HG03439 (cell line): ENCODE data around the gene ERC2.

Source experiments
- ATAC-seq: cut with Tn5 transposase; IDR thresholded peaks from one replicate; pipeline ENCODE4 v1.9.1; 2021; ENCODE audit warnings: mild to moderate bottlenecking, moderate library complexity; ENCODE audit not compliant: unreplicated experiment

The ERC2 gene

DNA sequence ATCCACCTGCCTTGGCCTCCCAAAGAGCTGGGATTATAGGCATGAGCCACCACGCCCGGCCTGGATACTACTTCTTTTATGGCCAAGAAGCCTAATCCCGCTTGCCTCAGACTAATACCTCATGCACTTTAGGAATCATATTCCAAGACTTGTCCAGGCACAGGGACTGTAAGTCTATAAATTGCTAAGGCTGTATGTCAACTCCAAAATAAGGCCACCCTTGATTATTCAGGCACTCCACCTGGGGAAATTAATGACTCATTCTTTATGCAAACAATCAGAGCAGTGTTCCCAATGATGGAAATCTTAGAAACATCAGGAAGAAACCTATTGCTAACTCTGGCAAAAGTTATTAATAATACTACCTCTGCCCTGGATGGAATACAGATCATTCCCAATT, 98.4 kb downstream of the ERC2 start:
- no peak for ATAC-seq

DNA sequence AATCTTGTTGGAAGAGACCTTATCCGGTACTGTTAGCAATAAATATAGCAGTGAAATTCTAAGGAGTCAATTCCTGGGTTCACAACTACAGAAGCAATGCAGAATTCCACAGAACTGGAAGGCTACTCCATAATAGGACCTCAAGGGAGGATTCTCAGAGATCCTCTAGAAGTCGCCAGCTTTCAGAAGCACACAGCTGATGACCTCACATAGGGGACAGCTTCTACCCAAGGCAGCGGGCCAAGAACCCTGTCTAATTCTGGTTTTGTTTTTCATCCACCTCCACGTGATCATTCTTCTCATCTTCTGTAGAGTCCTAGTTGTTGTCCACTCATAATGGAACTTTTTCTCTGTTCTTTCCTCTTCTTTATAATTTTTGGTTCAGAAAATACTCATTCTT, 99.4 kb downstream of the ERC2 start:
- no peak for ATAC-seq

DNA sequence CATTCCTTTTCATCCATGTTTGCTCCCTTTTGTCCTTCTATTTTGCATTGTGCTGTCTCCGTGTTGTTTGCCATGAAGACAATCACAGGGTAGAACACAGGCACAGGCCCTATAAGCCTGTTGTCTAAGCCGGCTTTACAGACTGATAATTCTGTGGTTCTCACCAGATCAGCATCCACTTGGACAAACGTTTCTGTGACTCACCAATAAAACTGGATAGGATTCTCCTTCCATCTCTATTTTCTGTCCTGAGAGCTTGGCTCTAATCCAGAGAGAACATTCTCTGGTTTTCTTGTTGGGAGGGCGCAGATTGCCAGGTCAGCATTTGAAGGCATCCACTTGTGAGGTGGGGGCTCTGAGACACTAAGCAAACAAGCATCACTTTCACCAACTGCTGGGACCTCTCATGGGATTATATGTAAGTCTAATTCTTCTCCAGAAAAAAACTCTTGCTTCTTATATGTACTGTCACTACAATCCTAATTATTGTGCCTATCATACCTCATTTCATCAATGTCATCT, 101.6 kb downstream of the ERC2 start:
- ATAC-seq = no peak

DNA sequence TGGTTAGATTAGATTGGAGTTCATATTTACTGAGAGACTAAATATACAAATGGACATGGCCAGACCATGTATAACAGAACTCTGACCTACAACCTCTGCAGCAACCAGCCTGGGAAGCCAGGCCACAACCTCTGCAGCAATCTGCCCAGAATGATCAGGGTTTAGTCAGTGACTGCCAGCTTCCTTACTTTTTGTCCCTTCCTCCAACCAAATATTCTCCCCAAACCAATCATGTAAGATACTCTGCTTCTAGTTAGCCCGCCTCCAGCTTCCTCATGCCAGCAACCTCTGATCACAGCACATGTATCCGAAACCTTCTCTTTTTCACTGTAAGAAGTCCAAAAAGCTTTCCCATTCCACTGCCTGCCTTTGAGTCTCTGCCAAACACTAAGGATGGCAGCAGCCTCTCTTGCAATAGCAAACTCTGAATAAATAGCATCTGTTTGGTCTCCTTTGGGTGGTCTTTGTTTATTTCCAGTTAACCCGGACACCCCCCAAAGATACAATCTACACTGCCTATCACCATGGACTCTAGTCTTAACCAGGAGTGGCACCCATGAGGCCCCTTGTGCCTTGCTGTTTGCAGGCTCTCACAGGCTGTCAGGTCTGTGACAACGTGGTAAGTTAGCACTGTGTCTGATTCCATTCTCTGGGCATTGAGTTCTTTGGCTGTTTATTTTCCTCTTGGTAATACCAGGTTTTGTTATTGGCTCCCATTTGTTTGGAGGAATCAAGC, 102.2 kb downstream of the ERC2 start:
- no peak for ATAC-seq

DNA sequence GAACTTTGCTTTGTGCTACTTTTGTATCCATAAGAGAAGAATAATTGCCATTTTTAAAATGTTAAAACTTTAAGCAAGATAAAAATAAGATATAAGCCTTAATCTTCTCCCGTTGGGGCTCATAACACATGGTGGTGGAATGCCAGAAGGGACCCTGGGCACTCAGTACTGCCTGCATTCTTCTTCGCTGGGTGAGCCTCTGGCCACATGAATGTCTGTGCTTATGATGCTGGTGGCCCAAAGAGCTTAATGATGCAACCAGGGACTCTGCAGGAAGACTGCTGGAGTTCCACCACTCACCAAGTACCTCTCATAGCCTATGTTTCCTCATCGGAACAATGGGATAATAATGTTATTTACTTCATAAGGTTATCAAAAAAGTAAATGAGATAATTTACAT, 103.6 kb downstream of the ERC2 start:
- no peak for ATAC-seq

DNA sequence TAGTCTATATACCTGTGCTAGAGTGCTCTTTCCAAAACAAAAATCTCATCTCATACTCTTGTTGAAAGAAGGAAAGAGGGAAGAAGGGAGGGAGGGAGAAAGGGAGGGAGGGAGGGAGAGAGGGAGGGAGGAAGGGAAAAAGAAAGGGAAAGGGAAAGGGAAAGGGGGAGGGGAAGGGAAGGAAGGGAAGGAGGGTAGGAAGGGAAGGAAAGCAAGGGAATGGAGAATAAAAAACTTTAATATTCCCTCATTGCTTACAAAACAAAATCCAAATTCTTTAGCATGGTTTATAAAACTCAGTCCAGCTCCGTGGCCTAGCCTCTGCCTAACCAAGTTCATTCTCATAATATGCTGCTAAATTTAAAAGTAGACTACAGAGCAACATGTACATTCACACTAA, 104.5 kb downstream of the ERC2 start:
- no peak for ATAC-seq

DNA sequence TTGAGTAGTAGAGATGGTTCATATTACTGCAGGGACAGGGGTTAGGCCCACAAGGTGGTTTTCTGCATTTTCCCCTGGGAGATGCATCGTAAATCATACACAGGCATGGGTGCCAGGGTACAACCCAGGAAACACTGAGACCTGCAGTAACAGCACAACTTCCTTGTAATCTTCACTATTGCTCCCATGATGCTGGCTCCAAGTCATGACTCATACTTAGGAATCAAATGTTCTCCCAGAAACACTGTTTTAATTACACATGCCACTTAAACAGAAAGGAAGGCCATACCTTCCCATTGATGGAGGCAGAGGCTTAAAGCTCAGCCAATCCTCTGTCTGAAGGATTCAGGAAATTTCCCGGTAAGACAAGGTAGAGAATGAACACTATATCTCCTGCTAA, 106.5 kb downstream of the ERC2 start:
- no peak for ATAC-seq

DNA sequence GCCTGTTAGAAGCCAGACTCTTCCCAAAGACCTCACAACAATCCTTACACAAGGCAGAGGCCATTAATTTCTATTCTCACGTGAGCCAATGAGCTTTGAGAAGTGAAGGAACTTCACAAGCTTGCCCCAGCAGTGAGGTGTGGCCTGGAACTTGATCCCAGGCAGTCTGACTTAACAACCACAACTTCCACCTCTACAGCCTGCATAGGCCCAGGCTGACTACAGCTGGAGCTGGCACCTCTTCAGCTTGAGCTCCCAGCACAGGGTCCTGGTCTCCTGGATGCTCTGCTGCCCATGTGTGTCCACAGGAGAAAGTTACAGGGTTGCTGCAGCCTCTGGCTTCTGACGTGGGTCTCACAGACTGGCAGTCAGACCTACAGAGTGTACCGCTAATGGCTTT, 111.0 kb downstream of the ERC2 start:
- no peak for ATAC-seq

DNA sequence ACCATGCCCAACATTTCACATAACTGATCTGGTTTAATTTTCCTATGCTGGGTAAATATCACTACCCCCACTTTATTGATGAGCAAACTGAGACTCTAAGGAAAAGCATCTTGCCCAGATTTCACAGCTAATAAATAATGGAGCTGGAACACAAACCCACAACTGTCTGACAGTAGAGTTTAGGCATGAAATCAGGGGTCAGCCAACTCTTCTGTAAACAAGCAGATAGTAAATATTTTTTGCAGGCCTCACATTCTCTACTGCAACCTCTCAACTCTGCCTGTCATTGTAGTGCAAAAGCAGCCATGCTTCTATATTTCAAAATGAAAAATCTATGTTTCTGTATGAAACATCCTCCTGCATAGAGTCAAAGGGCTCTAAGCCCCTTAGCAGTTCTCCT, 111.5 kb downstream of the ERC2 start:
- ATAC-seq = no peak

DNA sequence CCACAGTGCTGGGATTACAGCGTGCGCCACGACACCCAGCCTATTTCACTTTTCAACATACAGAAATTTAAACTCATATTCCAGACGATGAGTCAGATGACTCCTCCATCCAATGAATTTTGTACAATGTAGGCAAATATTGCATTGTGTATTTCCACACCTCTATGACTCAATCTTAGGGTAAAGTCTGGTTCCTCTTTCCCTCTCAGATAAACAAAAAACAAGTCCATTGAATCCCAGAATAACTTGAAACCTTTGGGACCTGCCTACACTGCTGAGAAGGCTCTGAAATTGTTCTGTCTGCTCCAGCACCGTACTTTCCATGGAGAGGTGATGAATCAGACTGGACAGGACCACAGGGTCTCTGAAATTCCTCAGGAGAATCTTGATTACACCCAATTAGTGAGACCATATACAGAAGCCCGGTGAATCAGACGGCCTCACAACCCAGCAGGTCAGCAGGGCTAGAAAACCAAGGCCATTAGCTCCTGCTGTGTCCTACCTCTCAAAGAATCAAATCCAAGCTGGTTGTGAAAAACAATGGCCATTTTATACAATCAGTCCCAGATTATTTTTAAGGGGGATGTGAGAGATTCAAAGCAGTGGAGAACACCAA, 112.6 kb downstream of the ERC2 start:
- no peak for ATAC-seq

DNA sequence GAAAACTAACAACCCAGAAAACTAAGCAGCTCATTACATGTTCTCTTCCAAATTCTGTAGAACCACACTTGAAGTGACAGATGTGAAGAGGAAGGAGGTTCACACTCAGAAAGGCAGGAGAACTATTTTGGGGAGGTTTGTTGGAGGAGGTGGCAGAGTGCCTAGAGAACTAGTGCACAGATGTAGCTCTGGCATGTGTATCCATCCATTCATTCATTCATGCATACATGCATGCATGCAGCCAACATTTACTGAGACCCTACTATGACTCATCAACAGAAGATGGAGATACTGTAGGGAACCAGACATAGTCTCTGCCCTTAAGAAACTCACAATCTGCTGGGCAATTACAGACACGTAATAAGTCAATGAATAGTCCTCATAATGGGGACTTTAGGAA, 116.7 kb downstream of the ERC2 start:
- no peak for ATAC-seq

DNA sequence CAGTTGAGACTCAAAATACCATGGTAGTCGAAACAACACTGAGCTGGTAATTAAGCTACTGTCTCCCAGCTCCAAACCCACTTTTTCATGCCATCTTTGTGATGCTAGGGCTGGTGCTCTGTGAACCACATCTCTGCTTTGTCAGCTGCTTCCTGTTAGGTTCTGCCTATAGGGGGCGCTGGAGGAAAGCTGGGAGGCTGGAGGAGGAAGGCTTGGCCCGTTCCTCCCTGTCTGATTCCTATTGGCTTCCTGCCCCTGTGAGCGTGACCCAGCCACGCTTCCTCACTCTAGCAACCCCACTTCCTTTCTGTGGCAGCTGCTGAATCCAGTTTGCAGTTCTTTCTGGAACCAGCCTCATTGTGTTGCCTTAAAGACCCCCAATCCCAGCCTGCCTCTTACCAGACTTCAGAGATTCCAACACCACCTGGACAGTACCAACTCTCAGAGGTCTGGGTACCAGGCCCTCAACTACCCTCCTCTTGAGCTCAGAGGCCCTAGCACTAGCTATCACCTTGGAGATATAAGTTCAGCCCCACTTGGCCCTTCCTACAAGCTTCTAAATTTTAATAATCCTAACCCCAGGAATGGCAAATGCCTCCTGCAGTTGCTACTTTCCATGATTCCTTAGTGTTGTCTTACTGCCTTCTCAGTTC, 120.9 kb downstream of the ERC2 start:
- no peak for ATAC-seq

DNA sequence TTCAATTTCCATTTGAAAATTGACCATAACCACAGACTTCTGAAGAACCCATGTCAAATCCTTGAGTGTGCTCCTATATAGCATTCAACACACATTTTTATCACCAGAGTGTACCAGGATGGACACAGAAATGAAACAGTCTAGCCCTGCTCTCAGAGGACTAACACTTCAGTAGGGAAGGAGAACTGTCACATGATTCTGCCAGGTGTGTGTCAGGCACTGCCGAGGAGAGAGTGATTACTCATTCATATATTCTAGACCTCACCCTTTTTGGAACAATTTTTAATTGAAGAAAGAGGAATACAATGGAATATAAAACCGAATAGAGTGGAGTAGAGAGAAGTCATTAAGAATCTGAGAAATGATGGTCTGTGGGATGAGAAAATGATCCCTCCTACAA, 125.8 kb downstream of the ERC2 start:
- ATAC-seq = no peak

DNA sequence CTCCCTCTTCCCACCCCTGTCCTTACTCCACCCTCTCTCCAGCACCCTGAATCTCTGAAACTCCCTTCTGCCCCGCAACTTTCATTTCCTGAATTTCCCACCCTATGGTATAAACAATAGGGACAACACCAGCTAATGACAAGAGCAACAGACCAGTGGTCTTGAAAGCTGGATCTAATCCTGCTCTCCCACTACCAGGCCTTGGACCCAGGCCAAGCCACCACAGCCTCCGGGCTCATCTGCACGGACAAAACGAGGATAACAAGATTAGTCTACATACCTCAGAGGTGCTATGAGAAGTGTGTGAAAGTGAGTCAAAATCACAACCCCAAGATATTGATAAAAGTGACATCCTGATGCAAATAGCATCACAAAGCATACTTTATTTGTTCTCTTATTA, 128.6 kb downstream of the ERC2 start:
- ATAC-seq = no peak

DNA sequence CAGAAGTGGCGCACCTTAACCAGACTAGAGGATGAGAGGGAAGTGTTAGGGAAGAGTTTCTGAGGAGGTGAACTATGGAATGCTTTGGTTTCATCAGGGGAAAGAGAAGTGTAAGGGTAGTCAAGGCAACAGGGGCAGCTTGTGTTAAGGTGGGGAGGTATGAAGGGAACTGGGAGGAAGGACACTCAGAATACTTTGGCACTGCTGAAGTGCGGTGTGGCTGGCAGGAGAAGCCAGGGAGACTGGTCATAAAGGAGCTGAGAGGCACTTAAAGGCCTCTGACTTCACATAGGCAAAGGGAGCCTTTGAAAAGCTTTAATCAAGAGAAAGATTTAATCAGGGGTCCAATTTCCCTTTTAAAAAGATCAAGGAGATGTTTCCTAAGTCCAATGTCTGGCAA, 129.0 kb downstream of the ERC2 start:
- no peak for ATAC-seq

DNA sequence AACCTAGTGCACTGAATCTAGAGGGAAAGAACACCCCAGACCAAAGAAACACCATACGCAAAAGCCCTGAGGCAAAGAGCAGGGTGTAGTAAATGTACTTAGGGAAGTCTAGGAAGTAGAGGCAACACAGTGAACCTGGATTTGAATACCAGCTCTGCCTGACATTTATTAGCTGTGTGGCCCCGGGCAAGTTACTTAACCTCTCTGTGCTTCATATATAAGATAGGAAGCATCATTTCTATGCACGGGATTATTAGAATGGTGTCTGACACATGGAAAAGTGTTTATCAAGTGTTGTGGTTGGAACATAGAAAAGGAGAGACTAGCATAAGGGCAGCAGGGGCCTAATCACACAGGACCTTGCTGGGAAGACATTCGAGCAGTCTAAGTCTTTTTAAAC, 132.2 kb downstream of the ERC2 start:
- no peak for ATAC-seq

DNA sequence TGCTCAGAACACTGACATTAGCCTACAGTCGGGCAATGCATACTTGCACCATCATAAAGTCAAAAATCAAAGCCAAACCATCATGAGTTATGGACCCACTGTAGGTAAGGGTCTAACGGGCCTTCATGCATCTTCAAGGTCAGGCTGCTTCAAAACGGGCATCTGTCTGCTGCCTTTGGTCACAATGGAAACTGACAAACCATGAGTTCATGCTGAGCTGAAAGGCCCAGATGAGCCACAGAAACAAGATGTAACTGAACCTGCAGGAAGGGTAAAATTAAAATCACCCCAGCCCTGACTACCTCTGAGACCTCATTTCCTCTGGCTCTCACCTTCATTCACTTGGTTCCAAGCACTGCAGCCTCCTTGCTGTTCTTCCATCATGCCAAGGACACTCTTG, 143.8 kb downstream of the ERC2 start:
- no peak for ATAC-seq

DNA sequence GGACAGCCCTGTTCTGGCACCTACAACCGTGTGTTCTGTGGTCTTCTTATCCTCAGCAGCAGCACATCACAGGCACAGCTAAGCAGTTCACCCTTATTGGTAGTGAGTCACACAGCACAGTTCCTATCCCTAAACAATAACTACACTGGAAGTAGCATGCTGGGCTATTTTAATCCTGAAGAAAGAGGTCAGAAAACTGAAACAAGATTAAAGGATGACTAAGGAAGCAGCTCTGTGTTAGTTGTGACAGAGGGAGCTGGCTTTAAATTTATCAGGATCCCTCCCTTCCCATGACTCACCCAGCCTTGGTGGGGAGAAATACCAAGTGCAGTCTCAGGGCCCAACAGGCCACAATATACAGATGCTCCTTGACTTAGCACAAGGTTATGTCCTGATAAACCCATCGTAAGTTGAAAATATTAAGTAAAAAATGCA, 144.3 kb downstream of the ERC2 start:
- no peak for ATAC-seq

DNA sequence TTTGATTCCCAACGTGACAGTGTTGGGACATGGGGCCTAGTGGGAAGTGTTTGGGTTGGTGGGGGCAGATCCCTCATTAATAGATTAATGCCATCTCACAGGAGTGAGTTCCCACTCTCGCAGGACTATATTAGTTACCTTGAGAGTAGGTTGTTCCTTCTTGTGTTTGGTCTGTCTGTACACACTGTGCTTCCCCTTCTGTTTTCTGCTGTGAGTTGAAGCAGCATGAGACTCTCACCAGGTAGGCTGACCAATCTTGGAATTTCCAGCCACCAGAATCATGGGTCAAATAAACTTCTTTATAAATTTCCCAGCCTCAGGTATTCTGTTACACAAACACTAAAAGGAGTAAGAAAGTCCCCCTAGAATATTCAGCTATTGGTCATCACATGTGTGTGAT, 145.4 kb downstream of the ERC2 start:
- no peak for ATAC-seq

DNA sequence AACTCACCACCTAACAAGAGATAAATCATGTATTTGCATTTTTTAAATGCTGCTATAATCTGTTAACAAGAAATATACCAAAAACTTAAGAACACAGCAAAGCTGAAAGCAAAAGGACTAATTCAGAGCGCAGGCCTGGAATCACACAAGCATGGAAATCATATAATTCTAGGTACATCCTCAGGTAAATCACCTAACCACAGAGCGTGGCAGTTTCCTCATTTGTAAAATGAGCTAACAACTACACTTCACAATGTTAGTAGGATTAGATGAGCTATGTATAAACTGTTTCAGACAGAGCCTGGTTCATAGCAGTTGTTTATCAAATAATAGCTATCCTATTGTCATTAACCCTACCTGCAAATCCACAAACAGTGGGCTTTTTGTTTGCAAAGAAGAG, 146.4 kb downstream of the ERC2 start:
- no peak for ATAC-seq

DNA sequence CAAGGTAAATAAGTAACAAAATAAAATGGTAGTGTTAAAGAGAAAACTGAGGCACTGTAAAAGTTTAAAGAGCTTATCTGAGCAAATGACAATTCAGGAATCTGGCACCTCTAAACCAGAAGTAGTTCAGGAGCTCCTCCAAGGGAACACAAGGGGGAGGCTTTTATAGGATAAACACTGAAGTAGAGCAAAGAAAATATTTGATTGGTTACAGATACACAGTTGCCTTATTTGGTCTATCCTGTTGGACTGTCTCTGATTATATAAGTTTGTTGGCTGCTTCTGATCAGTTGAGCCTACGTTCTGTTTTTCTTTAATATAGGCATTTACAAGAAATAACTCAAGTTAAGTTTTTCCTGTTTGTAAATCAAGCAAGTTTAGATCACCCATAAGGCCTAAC, 146.9 kb downstream of the ERC2 start:
- no peak for ATAC-seq

DNA sequence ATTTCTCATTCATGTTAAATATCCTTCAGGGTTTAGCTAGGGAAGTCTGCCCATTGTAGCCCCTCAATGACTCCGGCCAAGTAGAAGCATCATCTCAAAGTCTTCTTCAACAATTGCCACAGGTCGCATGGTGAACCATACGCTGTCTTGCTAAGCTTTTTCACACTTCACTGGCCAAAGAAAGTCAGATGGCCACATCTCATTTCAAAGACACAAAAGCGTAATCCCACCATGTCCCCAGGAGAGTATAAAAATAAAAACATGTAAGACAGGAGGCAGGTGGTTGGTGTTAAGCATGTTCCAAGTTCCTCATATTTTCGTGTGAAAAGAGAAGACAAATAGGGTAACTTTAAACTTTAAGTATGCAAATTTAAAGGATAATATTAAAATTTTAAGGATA, 147.4 kb downstream of the ERC2 start:
- no peak for ATAC-seq
